C4-2B (cell line): ENCODE measurements around the gene OPALIN.

Source experiments
- CTCF ChIP-seq: fragments of 450-650 bp; conservative IDR thresholded peaks from 2 replicates; pipeline ENCODE4 v1.5.1; 2017; ENCODE audit warnings: mild to moderate bottlenecking
- ZFX ChIP-seq: fragments of 450-650 bp; IDR thresholded peaks from 2 replicates; pipeline ENCODE4 v1.6.1; 2017

GRCh38 chr10:96299383-96299782 lies 59.4 kb downstream of the OPALIN start:
- TF ChIP-seq CTCF (no peak), ZFX (no peak)
